Anterior cingulate cortex (tissue), 58 donors: ENCODE measurements around the gene CST9.
"Not testable (repeated sequence)": the region's sequence is repeated elsewhere in the genome, so short reads cannot be mapped to it uniquely, and the experiment has no call there.

Experiments
- DNase-seq, 58 donors: peaks; one replicate each; lab custom pipeline; 2025; lab: John Stamatoyannopoulos, UW

Gene CST9

DNA sequence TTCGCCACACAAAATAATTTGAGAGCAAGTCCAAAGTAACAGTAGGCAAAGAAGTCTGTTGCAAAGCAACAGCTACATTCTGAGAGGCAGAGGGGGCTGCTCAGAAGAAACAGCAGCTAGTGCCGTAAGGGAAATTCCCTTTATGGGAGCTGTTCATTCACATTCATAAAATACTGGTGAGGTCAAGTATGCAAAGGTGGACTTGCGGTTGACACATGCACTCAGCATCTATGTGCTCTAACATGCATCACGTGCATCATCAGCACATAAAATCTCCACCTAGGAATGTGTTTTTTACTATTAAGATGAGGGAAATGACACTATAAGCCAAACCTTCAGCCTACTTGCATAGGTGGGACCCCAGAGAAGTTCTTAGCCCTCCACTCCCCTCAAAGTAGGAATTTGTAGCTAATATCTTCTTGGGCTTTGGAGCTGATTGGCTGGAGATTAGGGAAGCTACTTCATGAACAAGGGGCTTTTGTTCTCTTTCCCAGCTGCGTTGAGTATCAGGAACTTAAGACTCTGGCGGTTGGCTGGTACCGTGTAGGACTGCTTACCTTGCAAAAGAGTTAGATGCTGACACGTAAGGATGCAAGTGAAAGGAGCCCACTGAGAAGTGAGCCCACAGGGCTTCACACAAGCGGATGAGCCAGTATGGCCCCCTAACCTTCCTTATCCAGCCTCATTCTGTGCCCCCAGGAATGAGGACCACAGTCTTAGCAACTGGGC, 19.7 kb upstream of the CST9 start:
- DNase-seq: no peak

DNA sequence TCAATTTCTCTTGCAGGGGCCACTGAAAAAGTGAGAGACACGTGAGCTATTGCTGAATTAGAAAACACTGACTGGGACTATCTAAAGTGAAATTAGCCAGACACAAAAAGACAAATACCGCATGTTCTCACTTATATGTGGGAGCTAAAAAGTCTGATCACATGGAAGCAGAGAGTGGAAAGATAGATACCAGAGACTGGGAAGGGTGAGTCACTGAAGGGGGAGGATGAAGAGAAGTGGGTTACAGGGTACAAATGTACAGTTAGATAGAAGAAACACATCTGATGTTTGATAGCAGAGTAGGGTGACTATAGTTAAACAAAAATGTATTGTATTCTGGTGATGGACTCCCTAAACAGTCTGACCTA, 18.6 kb upstream of the CST9 start:
- DNase-seq: no peak

DNA sequence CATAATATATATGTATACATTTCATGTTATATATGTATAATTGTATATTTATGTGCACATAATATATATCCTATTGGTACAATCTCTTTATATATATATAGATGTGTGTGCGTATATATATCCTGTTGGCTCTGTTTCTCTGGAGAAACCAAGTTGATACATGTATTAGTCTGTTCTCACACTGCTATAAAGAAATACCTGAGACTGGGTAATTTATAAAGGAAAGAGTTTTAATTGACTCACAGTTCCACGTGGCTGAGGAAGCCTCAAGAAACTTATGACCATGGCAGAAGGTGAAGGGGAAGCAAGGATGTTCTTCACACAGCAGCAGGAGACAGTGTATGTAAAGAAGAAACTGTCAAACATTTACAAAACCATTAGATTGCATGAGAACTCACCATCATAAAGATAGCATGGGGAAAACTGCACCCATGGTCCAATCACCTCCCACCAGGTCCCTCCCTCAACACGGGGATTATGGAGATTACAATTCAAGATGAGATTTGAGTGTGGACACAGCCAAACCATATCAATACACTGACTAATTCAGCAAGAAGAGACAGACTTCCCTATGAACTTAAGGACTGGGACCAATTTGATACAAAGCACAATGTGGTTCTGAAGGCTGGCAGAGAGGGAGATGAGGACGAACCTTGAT, 18.1 kb upstream of the CST9 start:
- no peak for DNase-seq

DNA sequence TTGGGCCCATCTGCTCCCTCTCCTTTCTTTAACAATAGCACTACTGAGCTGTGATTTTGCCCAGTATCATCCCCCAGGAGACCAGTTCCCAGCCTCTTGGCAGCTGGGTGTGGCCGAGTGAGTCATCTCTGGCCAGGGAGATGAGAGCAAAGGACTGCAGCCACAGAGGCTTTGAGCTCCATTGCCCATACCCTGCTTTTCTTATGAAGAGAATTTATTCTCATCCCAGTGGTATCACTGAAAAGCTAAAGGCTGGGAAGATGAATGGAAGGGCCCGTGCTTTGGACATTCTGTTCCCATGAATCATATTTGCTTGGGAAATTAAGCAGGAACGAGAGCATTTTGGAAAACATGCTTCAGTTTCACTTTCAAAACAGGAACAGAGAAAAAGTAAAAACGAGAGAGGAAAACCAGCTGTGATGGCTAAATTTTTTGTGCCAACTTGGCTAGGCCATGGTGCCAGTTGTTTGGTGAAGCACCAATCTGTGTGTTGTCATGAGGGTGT, 17.2 kb upstream of the CST9 start:
- peak in 4 of 58 donors; percentile 20 to 63 (median 46) for DNase-seq

DNA sequence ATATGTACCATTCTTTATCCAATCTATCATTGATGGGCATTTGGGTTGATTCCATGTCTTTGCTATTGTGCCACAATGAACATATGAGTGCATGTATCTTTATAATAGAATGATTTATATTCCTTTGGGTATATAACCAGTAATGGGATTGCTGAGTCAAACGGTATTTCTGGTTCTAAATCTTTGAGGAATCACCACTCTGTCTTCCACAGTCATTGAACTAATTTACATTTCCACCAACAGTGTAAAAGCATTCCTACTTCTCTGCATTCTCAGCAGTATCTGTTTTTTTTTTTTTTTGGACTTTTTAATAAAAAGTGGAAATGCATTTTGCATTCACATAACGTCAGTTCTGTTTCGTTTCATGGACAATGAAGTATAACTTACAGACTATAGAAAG, 16.7 kb upstream of the CST9 start:
- not testable (repeated sequence) for DNase-seq

DNA sequence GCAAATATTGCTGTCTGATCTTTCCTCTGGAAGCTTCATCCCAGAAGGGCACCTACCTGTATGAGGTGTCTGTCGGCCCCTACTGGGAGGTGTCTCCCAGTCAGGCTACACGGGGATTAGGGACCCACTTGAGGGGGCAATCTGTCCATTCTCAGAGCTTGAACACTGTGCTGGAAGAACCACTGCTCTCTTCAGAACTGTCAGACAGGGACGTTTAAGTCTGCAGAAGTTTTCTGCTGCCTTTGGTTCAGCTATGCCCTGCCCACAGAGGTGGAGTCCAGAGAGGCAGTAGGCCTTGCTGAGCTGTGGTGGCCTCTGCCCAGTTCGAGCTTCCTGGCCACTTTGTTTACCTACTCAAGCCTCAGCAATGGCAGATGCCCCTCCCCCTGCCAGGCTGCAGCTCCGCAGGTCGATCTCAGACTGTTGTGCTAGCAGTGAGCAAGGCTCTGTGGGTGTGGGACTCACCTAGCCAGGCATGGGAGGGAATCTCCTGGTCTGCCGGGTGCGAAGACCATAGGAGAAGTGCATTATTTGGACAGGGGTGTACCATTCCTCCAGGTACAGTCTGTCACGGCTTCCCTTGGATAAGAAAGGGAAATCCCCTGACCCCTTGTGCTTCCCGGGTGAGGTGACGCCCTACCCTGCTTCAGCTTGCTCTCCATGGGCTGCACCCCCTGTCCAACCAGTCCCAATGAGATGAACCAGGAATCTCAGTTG, 15.1 kb upstream of the CST9 start:
- not testable (repeated sequence) for DNase-seq

DNA sequence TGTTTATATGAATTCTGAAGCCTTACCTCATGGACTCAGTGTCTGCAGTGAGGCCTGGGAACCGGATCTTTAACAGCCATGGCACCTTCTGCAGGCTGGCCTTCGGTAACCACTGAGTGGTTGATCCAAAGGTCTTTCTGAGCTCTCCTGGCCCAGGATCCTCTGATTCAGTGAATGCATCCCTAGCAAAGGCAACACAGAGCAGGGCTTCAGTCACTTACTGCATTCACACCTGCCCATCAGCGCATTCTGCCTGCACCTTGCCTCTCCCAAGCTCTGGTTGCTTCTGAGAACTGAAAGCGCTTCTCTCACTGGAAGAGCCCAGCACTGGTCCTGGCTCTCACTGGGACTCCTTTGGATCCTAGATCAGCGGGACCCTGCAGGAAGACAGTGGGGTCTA, 8.4 kb upstream of the CST9 start:
- no peak for DNase-seq

DNA sequence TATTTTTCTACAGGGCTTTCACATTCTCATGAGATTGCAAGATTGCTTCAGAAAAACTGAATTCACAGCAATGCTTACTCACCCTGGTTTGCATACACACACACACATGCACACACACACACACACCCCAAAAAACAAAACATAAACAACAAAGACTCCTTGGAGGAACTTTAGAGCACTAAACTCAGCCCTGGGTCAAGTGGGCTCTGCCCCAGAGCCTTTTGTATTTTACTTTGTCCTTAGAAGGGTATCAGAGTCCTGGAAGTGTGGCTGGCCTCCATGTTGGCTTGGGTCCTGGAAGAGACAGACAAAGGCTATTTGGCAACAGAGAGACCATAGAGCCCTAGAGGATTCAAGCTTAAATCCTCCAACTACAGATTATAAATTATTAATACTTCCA, 8.0 kb upstream of the CST9 start:
- peak in 16 of 58 donors; percentile 22 to 77 (median 38) for DNase-seq

DNA sequence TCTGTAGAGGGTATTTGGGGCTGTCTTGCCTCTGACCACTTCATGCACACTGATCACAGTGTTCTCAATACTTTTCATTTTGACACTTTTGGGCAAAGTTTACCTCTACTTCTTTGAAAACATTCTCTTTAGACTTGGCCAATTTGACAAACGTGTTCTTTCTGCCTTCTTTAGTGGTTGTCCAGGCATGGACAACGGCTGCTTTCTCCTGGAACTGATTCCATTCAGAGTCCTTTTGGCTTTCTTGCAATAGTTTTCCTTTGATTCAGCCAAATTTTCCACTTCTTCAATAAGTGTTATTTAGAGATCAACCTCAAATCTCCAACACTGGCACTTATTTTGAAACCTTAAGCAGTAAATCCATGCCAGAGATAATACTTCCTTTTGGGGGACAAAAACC, 6.7 kb upstream of the CST9 start:
- DNase-seq: peak in 8 of 58 donors; percentile 14 to 79 (median 44)

DNA sequence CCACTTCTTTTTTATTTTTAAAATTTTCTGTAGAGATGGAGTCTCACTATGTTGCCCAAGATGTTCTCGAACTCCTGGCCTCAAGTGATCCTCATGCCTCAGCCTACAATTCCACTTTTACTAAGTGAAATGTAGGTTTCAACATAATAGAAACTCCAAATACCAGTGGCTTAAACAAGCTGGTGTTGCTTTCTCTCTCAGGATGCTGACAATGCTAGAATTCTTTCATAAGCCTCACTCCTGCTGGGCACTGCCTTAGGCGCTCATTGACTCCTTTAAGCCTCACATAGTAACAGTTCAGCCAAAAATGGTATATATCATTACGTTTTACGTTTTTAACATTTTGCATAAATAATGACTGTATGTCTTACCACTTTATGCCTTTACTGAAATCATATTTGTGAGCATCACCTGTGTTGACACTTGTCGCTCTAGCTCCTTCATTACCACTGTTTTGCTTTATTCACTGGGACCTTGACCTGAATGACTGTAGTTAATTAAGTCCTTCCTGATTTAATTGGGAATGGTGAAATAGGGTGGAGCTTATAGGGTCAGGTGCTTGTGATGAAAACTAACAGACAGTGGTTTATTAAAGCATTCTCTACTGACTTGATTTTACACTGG, 3.9 kb upstream of the CST9 start:
- DNase-seq: no peak

DNA sequence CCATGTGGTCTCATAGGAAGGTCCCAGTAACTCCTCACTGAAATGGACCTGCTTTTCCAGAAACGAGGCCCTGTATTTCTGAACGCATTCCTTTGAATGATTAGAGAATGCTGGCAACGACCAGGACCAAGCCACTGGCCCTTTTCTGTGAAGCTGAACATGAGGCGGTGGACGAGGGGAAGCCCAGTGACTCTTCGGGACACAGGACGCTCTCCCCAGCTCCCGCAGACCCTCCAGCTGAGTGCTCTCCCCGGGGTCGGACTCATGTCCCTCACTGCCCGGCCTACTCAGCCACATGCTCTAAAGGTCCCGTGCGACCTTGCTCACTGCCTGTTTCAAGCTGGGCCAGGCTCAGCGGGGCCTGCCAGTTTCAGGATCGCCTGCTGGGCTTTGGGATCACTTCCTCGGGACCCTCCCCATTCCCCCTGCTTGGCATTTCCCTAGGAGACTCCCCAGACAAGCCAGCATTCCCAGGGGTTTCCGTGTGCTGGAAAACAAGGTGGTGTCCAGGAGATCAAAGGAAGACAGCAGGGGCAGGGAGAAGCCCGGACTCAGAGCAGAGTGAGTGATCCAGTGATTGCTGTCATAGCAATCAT, 2.6 kb upstream of the CST9 start:
- DNase-seq: no peak

DNA sequence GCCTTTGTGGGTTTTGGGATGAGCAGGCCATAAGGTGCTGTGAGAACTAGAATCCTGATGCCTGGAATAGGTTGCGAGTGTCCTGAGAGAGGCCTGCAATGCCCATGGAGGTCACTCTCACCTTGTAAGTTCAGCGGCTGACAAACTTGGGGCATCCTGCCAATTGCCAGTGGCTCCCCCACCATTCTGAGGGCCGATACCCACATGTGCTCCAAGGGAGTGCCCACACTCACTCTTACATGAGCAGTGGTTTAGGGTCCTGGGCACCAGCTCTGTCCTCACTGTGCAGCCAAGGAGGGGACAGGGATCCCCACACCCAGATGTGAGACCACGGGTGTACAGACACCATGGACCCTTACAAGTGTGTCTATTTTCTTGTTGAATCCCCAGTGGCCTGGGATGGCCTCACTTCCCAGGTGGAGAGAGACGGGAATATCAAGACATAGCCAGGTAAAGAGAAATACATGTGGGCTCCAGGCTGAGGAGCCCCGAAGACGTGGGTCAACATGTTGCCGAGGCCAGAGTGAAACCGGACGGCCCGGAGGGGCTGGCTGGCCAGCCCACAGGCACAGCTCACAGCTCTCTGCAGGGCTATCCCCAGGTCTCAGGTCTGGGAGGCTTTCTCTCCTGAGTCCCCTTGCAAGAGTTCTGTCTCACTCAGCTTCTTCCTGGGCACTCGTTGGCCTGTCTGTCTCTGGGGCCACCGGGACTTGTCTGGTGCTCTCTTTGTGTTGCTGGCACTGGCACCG, 2.0 kb upstream of the CST9 start:
- no peak for DNase-seq

DNA sequence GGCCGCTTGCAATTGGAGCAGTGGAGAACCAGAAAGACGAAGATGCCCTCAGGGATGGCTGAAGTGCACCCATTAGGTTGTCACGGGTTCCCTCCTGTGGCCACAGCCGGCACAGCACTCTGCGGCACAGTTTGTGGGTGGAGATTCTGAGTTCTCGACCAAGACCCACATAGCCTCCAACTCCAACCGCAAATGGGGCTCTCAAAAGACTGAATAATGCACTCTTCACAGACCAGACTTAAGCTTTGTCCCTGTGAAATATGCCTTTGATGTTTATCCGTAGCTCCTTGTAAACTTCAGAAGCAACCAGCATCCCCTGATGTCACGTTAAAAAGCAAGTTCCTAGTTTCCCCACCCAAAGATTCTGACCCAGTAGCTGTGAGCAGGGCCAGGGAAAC, 934 bp upstream of the CST9 start:
- DNase-seq: peak in 50 of 58 donors; percentile 16 to 83 (median 48)

DNA sequence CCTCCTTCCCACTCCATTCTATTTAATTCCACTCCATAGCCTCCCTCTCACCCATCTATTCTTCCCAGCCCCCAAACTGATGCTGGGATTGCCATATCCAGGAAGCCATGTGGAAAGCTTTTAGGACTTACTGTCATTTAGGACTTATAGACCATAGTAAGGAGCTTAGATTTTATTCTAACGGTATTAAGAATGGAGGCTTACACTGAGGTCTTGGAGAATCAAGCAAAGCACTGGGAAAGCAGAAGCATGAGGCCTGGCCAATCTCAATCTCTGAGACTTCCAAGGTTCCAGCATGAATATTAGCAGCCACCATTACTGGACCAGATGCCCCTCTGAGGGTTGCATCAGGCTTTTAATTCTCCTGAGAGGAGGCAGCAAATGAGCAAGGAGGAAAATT, 1.4 kb downstream of the CST9 start:
- DNase-seq: no peak

DNA sequence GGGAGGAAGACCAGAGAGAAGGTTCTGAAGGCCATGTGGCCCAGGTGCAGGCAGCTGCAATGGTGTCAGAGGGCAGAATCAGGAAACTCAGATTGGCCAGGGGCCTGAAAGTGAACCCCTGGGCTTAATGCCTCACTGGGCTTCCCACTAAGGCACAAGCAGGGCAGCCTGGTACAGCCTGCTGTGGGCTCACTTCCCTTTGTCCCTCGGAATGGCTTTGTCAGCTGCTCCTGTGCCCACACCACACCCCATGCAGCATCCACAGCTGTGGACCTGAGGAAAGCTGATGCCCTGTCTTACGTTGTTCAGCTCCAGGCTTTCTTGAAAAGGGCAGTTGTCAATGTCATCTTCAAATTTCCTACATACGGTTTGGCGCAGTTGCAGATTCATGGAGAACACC, 2.4 kb downstream of the CST9 start:
- DNase-seq: no peak

DNA sequence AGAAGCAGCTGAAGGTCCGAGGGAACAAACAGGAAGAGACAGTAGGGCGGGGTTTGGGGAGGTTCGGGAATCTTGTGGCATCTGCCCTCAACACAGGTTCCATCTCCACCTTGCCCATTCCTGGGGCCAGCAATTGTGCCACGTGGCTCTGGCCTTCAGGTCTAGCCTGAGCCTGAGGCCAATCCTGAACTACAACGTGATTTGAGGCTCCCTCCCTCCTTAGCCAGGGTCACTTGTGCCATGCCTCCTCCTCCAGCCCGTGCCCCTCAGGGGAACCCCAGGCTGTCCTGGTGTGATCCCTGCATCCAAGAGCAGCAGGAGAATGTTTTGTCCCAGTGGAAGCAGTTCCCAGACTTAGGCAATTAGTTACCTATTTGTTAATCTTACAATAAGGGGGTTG, 3.0 kb downstream of the CST9 start:
- DNase-seq: no peak

DNA sequence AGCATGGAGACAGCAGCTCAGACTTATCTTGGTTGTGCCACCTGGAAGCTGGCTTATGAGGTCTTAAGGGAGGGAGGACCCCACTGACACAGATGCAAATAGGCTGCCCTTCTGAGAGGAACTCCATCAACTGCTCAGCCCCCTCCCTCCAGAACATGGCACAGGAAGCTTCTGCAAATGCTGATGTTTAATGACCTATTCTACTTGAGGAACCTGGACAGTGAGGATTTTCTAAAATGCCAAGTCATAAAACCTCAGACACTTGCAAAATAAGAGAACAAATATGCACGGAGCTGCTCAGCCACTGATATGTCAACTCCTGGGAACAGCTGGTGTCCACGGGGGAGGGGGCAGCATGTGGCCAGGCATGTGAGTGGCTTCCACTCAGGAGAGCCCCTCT, 3.5 kb downstream of the CST9 start:
- DNase-seq: no peak

DNA sequence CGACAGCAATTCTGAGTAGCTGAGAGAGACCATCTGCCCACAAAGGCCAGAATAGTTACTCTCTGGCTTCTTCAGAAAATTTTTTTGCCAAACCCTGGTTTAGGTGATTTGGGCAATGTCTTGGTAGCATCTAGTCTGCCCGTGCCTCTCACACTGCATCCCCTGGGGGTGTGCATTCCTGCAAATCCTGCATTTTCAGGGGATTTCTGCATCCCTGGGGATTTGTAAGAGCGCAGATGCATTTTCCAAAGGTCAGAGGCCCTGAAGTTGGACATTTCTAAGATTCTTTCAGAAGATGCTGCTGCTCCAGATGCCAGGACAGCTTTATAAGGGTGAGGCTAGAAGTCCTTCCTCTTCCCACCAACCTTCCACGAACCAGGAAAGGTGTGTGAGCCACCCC, 4.0 kb downstream of the CST9 start:
- no peak for DNase-seq

DNA sequence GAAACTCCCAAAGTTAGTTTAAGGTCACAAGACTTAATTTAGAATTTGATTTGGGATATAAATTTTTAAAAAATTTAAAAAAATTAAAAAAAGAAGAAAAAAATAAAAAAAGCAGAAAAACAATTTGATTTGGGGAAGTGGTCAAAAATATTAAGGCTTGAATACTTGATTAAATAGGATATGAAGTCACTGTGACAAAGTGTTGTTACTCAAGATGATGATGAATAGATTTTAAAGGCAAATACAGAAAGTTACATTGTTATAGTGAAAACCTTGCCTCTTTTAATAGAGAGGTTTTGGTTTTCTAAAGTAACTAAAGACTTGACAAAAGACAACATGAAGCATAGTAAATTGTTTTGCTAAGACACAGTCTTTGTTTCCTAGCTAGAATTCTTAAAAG, 7.2 kb downstream of the CST9 start:
- DNase-seq: no peak
